Activated T-cell treated with anti-CD3 and anti-CD28 coated beads, Interleukin-2, amount 50 U/mL, for 24 hours (primary cell): ENCODE results near the gene TMEM150B.

ENCODE experiments used
- DNase-seq: peaks from one replicate; pipeline ENCODE4 v3.0.0-alpha.2; 2020
- H3K27ac Mint-ChIP-seq: 2 replicates; pipeline ENCODE4 v1.8.0; 2020; ENCODE audit warnings: mild to moderate bottlenecking, mixed read lengths
- H3K27me3 Mint-ChIP-seq: 2 replicates; pipeline ENCODE4 v1.8.0; 2020; ENCODE audit warnings: mixed read lengths
- H3K36me3 Mint-ChIP-seq: 2 replicates; pipeline ENCODE4 v1.8.0; 2020; ENCODE audit warnings: low read depth, mixed read lengths
- H3K4me1 Mint-ChIP-seq: 2 replicates; pipeline ENCODE4 v1.8.0; 2020; ENCODE audit warnings: low read depth, mixed read lengths
- H3K4me3 Mint-ChIP-seq: 2 replicates; pipeline ENCODE4 v1.8.0; 2020; ENCODE audit warnings: mild to moderate bottlenecking, moderate library complexity, mixed read lengths
- H3K9me3 Mint-ChIP-seq: 2 replicates; pipeline ENCODE4 v1.8.0; 2020; ENCODE audit warnings: mixed read lengths

The TMEM150B gene

GRCh38 chr19:55272142-55272541 lies 53.0 kb downstream of the TMEM150B start:
- no peak overlapping the region for H3K27ac Mint-ChIP-seq
- DNase-seq, result no peak
- H3K4me3 Mint-ChIP-seq, result no peak overlapping the region
- no peaks in the 10 kb centered on the region for H3K27me3 Mint-ChIP-seq
- H3K9me3 Mint-ChIP-seq, result no peaks in the 10 kb centered on the region
- peaks cover 87% of the 10 kb centered on the region for H3K36me3 Mint-ChIP-seq
- H3K4me1 Mint-ChIP-seq, result peaks cover 11% of the 10 kb centered on the region

- H3K4me3 Mint-ChIP-seq, result no peak overlapping the region
- no peak for DNase-seq
- H3K36me3 Mint-ChIP-seq, result peaks cover 78% of the 10 kb centered on the region
- H3K4me1 Mint-ChIP-seq, result peaks cover 5% of the 10 kb centered on the region
- peaks cover 6% of the 10 kb centered on the region for H3K9me3 Mint-ChIP-seq
- H3K27me3 Mint-ChIP-seq, result no peaks in the 10 kb centered on the region
- H3K27ac Mint-ChIP-seq, result no peak overlapping the region
Observed at GRCh38 chr19:55270172-55270942, 54.8 kb downstream of the TMEM150B start.

DNA sequence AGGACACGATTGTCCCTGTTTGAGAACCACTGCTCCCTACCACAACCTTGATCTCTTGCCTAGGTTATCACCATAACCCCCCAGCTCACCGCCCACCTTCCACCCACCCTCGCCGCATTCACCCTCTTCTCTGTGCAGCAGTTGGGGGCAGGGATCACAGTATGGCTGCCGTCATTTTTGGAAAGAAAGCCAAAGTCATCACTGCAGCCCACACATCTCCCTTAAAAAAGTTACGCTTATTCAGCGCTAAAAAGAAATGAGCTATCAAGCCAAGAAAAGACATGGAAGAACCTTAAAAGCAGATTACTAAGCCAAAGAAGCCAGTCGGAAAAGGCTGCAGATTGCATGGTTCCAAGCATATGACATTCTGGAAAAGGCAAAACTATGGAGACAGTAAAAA lies 55.8 kb downstream of the TMEM150B start:
- H3K4me1 Mint-ChIP-seq, result peaks cover 5% of the 10 kb centered on the region
- no peak overlapping the region for H3K4me3 Mint-ChIP-seq
- DNase-seq, result no peak
- no peak overlapping the region for H3K27ac Mint-ChIP-seq
- no peaks in the 10 kb centered on the region for H3K27me3 Mint-ChIP-seq
- peaks cover 67% of the 10 kb centered on the region for H3K36me3 Mint-ChIP-seq
- H3K9me3 Mint-ChIP-seq, result peaks cover 6% of the 10 kb centered on the region

DNA sequence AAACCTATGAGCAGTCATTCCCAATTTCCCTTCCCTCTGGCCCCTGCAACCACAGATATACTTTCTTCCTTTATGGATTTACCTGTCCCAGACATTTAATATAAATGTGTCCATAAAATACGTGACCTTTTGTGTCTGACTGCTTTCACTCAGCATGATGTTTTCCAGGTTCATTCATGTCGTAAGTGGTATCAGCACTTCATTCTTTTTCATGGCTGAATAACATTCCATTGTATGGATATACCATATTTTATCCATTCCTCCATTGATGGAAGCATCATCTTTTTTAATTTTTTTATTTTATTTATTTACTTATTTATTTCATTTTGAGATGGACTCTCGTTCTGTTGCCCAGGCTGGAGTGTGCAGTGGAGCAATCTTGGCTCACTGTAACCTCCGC lies 58.3 kb downstream of the TMEM150B start:
- H3K27me3 Mint-ChIP-seq, result no peaks in the 10 kb centered on the region
- no peak overlapping the region for H3K4me3 Mint-ChIP-seq
- peaks cover 5% of the 10 kb centered on the region for H3K4me1 Mint-ChIP-seq
- H3K36me3 Mint-ChIP-seq, result peaks cover 61% of the 10 kb centered on the region
- H3K27ac Mint-ChIP-seq, result no peak overlapping the region
- no peak for DNase-seq
- H3K9me3 Mint-ChIP-seq, result peaks cover 6% of the 10 kb centered on the region

GRCh38 chr19:55266404-55266803 lies 58.7 kb downstream of the TMEM150B start:
- H3K4me1 Mint-ChIP-seq, result peaks cover 5% of the 10 kb centered on the region
- no peak overlapping the region for H3K27ac Mint-ChIP-seq
- peaks cover 6% of the 10 kb centered on the region for H3K9me3 Mint-ChIP-seq
- no peak for DNase-seq
- H3K27me3 Mint-ChIP-seq, result no peaks in the 10 kb centered on the region
- no peak overlapping the region for H3K4me3 Mint-ChIP-seq
- peaks cover 61% of the 10 kb centered on the region for H3K36me3 Mint-ChIP-seq

DNA sequence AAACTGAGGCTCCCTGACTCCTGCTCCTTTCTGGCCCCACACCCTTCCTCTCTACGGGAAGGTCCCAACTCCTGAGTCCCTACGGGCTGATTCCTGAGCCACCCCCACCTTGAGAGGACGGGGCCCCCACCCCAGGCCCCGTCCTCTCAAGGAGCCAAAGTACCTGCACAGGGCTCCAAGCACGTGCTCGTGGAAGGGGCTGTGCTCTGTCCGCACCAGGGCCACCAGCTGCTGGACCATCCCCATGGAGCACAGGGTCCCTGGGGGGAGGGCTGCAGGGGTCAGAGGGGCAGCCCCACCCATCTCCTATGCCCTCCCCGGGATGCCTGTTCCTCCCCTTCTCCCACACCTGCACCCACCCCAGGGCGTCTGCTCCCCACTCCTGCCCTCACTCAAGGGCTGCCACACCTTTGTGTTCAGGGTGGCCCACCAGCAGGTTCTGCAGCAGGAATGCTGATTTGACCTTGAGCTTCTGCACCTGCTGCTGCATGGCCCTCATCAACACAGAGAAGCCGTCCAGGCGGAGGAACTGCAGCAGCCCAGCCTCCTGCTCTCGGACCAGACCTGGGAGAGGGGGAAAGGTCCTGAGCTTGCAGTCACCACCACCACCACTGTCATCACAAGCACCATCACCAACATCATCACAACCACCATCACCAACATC lies 59.3 kb downstream of the TMEM150B start:
- Mint-ChIP-seq H3K4me1 (peaks cover 5% of the 10 kb centered on the region), H3K27ac (no peak overlapping the region), H3K9me3 (peaks cover 6% of the 10 kb centered on the region), H3K27me3 (no peaks in the 10 kb centered on the region), H3K4me3 (no peak overlapping the region), H3K36me3 (peaks cover 55% of the 10 kb centered on the region)
- no peak for DNase-seq

DNA sequence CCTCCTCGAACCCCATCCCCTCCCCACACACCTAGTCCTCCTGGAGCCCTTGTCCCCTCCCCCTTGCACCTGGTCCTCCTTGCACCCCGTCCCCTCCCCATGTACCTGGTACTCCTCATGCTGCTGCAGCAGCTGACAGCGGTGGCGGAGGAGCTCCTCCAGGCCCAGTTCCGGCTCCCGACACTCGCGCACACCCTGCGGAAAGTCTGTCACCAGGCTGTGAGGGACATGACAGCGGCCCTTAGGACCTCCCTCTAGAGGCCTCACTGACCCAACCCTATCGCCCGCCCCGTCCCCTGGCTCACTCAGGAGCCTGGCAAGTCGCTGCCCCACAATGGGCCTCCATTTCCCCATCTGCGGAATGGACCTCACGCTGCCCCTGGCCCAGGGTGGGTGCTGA lies 60.0 kb downstream of the TMEM150B start:
- H3K4me3 Mint-ChIP-seq, result no peak overlapping the region
- H3K4me1 Mint-ChIP-seq, result peaks cover 10% of the 10 kb centered on the region
- H3K27ac Mint-ChIP-seq, result no peak overlapping the region
- H3K9me3 Mint-ChIP-seq, result peaks cover 6% of the 10 kb centered on the region
- H3K27me3 Mint-ChIP-seq, result no peaks in the 10 kb centered on the region
- DNase-seq, result no peak
- H3K36me3 Mint-ChIP-seq, result peaks cover 51% of the 10 kb centered on the region

DNA sequence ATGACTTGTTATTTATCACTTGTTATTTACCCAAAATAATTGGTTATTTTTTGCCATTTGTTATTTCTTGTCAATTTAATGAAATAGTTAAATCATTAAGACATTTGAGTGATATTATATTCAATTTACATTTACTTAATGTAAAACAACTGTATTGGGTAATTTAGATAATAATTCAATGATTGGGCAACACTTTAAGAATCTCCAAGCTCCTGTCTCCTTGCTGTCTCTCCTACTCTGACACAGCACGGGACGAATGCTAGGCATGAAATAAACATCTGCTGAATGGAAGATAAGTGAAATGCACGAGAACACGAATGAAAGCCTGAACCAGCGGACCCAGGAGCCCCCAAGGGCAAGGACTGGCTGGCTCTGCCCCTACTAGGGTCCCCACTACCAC lies 60.6 kb downstream of the TMEM150B start:
- Mint-ChIP-seq H3K36me3 (peaks cover 45% of the 10 kb centered on the region), H3K4me1 (peaks cover 12% of the 10 kb centered on the region), H3K27ac (no peak overlapping the region), H3K27me3 (no peaks in the 10 kb centered on the region), H3K9me3 (peaks cover 6% of the 10 kb centered on the region), H3K4me3 (no peak overlapping the region)
- no peak for DNase-seq
